SJCRH30 (cell line): ENCODE data around the gene HOXA13. TPM values are rescaled to one million over a fixed set of nuclear protein-coding genes. Genes with fewer than 3 reads are reported as not detected.
A peak's percentile ranks its signal among the peaks of the same experiment; 100 is the strongest.

Experiments
- DNase-seq, 2 experiments: peaks; one replicate each; pipeline ENCODE4 v3.0.0-alpha.2; 2015 to 2020
- H3K27ac ChIP-seq: fragments of 250-450 bp; sonication (Bioruptor Pico); 2 replicates; pipeline ENCODE4 v1.5.1; 2020; ENCODE audit warnings: mild to moderate bottlenecking, moderate library complexity
- H3K27me3 ChIP-seq: fragments of 250-450 bp; sonication (Bioruptor Pico); 2 replicates; pipeline ENCODE4 v1.5.1; 2020; ENCODE audit warnings: mild to moderate bottlenecking, moderate library complexity
- H3K36me3 ChIP-seq: fragments of 250-450 bp; sonication (Bioruptor Pico); 2 replicates; pipeline ENCODE4 v1.5.1; 2020; ENCODE audit warnings: mild to moderate bottlenecking, moderate library complexity
- H3K4me1 ChIP-seq: fragments of 250-450 bp; sonication (Bioruptor Pico); 2 replicates; pipeline ENCODE4 v1.5.1; 2020; ENCODE audit warnings: mild to moderate bottlenecking, moderate library complexity
- H3K4me3 ChIP-seq: fragments of 250-450 bp; sonication (Bioruptor Pico); 2 replicates; pipeline ENCODE4 v1.5.1; 2020; ENCODE audit warnings: mild to moderate bottlenecking, moderate library complexity
- H3K9me3 ChIP-seq: fragments of 250-450 bp; sonication (Bioruptor Pico); replicated peaks from 2 replicates; pipeline ENCODE4 v1.5.1; 2020; ENCODE audit warnings: mild to moderate bottlenecking, moderate library complexity
- total RNA-seq: library from RNA; depleted of rRNA; stranded (reverse); fragments of >200 nt; shearing (Covaris generic); gene quantifications from 2 replicates; pipeline ENCODE4 v1.2.3, GENCODE V29; 2014

Gene HOXA13
- total RNA-seq, 1 experiment from 2014 or later = 1.7 TPM

DNA sequence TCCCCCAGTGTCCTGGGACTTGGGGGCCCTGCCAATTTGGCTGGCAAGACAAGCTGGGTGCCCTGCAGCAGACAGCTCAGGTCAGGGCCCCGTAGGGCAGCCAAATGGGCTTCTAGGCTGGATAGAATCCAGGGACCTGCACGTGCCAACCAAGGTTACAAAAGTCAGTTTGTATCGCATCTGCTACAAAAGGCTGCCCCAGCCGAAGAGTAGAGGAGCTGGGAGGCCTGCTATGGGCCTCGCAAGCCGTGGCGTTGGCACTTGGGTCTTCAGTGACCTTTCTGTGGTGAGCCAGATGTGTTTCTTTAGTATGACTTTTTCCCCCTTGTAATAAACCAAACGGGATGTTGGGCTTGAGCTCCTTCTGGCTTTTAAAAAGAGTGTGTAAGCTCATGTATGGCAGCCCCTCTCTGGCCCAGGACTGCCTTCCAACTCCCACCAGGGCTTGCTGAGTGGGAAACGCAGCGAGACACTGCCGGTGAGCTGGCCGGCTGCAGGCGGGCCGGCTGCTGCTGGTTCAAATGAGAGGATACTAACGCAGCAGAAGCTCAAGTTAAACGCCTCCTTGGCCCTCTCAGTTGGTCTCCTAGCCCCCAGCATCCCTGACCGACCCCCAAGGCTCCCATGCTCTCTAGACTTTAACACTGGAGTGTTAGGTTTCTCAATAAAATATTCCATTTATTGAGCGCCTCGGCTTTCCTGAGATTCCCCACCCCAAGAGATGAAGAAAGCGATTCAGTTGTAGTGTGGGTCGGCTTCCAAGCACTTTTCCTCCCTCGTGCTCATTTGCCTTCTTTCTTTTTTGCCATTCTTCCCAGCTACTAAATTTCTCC is 22.7 kb downstream of the HOXA13 start:
- Histone ChIP-seq H3K36me3 (no peaks in the 10 kb centered on the region), H3K27ac (no peak overlapping the region), H3K4me3 (no peak overlapping the region), H3K27me3 (0 out of 2 replicates have a peak, but pooled peaks cover 5% of the 10 kb centered on the region), H3K9me3 (no peaks in the 10 kb centered on the region), H3K4me1 (peaks cover 2% of the 10 kb centered on the region)
- no peak for DNase-seq

DNA sequence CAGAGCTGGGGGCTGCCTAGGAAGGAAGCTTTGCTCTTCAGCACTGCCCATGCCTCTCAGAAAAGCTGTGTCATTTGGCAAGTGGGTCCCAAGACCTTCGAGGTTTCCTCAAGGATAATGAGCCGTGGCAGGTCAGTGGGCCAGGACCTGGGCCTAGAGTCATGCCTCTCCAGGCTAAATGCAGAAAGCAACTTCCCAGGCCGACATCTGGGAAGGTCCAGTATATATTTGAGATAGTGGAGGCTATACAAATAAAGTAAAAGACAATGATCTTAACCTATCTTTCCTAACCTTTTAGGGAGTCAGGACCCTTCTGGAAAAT is 23.4 kb downstream of the HOXA13 start:
- Histone ChIP-seq H3K4me3 (no peak overlapping the region), H3K27ac (no peak overlapping the region), H3K4me1 (peaks cover 7% of the 10 kb centered on the region), H3K9me3 (no peaks in the 10 kb centered on the region), H3K36me3 (no peaks in the 10 kb centered on the region; the same call in 1 of the 2 replicates), H3K27me3 (0 out of 2 replicates have a peak, but pooled peaks cover 5% of the 10 kb centered on the region)
- DNase-seq = no peak

DNA sequence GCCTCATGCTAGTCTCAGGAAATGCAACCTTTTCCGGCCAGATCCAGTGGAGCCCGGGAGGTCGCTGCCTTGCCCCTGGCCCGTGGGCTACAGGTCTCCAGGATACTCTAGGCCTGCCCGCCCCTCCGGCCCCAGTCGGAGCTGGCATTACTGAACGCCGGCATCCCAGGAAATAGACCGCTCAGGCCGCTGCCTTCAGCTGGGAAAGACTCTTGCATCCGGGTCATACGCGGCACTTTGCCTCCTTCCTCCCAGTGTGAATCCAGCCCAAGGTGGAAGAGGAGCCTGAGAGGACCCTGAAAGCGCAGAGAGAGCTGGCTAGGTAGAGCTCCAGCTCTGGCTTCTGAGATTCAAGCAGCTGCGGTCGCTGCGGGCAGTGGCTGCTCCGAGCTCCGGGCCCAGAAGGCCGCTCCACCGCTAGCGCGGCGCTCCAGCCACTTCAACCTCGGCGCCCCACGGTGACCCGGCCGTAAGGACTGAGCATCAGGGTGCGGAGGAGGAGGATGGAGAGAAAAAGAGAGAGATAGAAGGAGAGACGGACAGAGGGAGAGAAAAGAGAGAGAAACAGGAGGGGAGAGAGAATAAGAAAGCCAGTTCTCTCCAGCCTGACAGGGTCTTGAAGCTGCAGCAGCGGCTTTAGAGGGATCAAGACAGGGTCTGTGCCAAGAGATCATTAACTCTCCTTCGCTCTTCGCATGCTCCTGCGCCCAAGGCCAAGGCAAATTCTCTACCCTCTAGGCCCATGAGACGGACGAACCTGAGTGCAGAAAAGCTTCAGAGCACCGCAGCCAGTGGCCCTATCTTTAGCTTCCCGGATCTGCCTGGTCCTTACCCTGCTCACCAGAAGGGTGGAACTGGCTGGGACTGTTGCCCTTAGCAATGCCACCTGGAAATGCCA is 24.0 kb downstream of the HOXA13 start:
- H3K9me3 ChIP-seq = no peaks in the 10 kb centered on the region
- peaks cover 5% of the 10 kb centered on the region; the same call in 1 of the 2 replicates for H3K36me3 ChIP-seq
- DNase-seq = no peak
- H3K4me1 ChIP-seq = peaks cover 8% of the 10 kb centered on the region
- no peak overlapping the region for H3K4me3 ChIP-seq
- H3K27me3 ChIP-seq = 0 out of 2 replicates have a peak, but pooled peaks cover 5% of the 10 kb centered on the region
- H3K27ac ChIP-seq = no peak overlapping the region

DNA sequence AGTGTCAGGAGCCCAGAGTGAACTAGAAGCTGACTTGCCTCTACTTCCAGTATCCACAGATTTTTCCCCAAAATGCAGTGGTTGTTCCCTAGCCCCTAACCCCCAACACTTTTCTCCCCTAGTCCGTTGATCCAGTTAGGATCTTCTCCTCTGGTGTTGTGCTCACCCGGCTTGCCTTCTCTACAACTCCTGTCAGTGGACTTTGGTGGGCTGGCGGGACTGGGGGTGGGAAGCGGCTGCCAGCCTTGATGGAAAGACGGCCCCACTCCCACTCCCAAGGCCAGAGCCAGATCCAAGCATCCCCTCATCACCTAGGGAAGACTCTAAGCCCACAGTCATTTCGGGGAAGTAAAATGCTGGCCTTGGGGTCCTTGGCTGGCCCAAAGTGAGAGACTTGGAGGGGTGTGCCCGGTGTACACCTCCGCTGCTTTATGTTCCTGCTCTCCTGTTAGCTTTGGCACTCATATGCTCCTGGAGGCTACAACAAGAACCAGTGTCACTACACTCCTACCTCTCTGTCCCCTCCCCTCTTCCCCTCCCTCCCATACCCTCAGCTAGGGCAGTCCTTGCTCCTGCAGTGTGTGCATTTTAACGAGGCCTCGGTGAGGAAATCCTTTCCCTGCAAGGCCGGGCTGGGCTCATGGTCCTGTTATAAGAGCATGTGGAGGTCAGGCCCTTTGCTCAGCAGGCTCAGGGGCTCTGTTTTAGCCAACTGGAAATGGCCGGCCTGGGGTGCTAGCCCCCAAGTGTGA is 24.8 kb downstream of the HOXA13 start:
- DNase-seq = no peak
- Histone ChIP-seq H3K27me3 (0 out of 2 replicates have a peak, but pooled peaks cover 5% of the 10 kb centered on the region), H3K4me3 (no peak overlapping the region), H3K27ac (no peak overlapping the region), H3K9me3 (no peaks in the 10 kb centered on the region), H3K36me3 (peaks cover 5% of the 10 kb centered on the region; the same call in 1 of the 2 replicates), H3K4me1 (peaks cover 8% of the 10 kb centered on the region)

DNA sequence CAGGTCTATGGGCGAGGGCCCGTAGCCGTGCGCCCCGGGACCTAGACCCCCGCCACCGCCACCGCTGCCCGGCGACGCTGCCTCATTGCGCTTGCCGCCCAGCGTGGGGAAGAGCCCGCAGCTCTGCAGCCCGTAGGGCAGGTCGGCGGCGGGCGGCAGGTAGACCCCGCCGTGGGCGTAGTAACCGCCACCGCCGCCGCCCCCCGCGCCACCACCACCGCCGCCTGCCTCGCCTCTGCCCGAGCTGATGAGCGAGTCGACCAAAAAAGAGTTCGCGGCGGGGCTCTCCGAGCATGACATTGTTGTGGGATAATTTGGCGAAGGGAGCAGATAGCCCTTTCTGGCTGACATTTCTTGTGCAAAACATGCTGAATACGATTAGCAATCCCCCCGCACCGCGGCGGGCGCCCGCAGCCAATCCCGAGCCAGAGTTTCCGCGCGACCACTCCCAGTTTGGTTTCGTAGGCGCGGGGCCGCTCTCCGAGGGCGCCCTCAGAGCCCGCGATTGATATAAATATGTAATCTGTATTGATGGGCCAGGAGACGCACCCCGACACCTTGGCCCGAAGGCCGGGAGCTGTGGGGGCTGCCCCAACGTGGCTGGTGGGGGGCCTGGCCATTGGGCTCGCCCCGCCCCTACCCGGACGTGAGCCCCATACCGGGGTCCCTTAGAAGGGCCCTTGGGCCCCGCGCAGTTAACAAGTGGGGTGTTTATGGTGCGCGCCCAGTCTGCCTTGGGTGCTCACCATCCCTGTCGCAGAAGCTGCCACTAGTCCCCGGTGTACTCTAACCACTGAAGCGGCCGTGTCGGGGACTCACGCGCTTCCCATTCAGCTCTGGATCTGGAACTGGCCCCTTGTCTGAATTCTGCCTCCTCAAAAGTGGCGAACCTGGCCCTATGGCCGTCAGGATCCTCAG is 25.7 kb downstream of the HOXA13 start, which contains the start of gene HOXA10:
HOXA10 (minus strand) TSS at position 365 of the 918 bp plus-strand sequence; CDS start at position 351, 14 bp downstream.
- Histone ChIP-seq H3K27ac (peak within 1 kb of the TSS; percentile 82), H3K4me3 (peak within 1 kb of the TSS; percentile 84), H3K4me1 (peaks cover 8% of the 10 kb centered on the region), H3K36me3 (peaks cover 5% of the 10 kb centered on the region; the same call in 1 of the 2 replicates), H3K27me3 (0 out of 2 replicates have a peak, but pooled peaks cover 5% of the 10 kb centered on the region), H3K9me3 (no peaks in the 10 kb centered on the region)
- DNase-seq = peak in 1 of 2 experiments; percentile 40

DNA sequence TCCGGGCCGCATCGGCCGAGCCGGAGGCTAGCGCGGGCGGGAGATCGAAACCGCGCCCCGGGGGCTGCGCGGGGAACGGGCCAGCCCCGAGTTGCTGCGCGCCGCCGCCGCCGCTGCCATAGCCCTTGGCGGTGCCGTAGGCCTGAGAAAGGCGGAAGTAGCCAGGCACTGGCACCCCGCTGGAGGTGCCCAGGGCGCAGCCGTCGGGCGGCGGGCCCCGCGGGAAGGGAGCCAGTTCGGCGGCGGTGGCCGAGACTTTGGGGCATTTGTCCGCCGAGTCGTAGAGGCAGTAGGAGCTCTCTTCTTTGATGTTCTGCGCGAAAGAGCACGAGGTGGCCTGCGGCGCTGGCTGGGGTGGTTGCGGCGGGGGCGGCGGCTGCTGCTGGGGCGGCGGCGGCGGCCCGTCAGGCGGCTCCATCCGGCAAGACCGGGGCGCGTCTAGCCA is 26.4 kb downstream of the HOXA13 start:
- peak in 1 of 2 experiments; percentile 46 for DNase-seq
- Histone ChIP-seq H3K27ac (peak overlapping the region; percentile 82), H3K4me3 (peak overlapping the region; percentile 84), H3K4me1 (peaks cover 8% of the 10 kb centered on the region), H3K36me3 (peaks cover 5% of the 10 kb centered on the region; the same call in 1 of the 2 replicates), H3K27me3 (0 out of 2 replicates have a peak, but pooled peaks cover 5% of the 10 kb centered on the region), H3K9me3 (no peaks in the 10 kb centered on the region)

DNA sequence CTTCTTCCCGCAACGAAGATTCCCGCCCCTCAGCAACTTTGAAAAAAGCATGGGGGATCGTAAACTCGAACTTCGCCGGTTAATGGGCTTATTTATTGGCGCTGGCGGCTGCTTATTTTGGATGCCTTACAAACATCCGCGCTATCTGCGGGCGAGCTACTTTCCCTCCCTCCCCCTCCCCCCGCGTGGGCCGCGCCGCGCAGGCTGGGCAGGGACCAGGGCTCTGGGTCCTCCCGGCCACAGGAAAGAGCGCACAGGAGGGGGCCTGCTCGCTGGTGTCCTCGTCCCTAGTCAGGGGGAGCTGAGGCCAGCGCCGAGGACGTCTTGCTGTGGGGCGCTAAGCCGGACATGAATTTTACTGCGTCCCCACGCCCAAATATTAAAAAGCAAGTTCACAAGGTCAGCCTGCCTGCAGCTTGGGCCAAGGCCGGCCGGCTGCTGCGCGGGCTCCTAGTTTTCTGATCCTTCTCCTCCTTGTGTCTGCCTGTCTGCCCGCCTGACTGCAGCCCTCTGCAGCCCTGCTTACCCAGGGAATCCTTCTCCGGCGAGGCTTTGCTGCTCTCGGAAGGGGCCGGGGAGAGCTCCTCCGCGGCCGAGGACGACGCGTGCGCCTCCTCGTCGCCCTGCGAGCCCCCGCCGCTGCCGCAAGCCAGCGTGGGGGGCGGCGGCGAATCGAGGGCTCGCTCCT is 26.9 kb downstream of the HOXA13 start:
- Histone ChIP-seq H3K27ac (peak overlapping the region; percentile 82), H3K9me3 (no peaks in the 10 kb centered on the region), H3K4me3 (peak overlapping the region; percentile 84), H3K4me1 (peaks cover 8% of the 10 kb centered on the region), H3K36me3 (peaks cover 5% of the 10 kb centered on the region; the same call in 1 of the 2 replicates), H3K27me3 (0 out of 2 replicates have a peak, but pooled peaks cover 5% of the 10 kb centered on the region)
- peak; percentile 70 to 73 for DNase-seq

DNA sequence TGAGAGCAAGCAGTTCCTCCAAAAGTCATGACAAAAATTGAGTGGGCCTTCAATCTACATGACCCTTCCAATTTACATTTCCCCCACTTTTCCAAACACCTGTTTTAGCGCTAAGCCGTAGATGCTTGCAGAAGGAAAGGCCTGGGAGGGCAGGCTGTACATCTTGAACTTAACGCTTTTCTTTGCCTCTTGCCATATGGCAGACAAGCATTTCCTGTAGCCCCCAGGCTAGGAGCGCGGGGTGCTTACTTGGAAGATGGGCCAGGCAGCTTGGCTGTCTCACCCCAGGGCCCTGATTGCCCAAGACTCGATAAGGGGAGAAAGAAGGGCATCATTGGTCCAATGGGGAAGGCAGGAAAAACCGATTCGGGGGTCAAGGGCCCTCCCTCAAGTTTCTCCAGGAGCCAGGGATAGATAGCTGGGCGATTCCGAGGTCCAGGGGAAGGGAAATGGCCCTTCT is 27.5 kb downstream of the HOXA13 start:
- no peaks in the 10 kb centered on the region for H3K9me3 ChIP-seq
- DNase-seq = peak; percentile 30 to 39
- H3K27me3 ChIP-seq = no peaks in the 10 kb centered on the region
- H3K36me3 ChIP-seq = peaks cover 5% of the 10 kb centered on the region; the same call in 1 of the 2 replicates
- H3K27ac ChIP-seq = peak overlapping the region; percentile 82
- H3K4me1 ChIP-seq = peaks cover 8% of the 10 kb centered on the region
- H3K4me3 ChIP-seq = peak overlapping the region; percentile 84

DNA sequence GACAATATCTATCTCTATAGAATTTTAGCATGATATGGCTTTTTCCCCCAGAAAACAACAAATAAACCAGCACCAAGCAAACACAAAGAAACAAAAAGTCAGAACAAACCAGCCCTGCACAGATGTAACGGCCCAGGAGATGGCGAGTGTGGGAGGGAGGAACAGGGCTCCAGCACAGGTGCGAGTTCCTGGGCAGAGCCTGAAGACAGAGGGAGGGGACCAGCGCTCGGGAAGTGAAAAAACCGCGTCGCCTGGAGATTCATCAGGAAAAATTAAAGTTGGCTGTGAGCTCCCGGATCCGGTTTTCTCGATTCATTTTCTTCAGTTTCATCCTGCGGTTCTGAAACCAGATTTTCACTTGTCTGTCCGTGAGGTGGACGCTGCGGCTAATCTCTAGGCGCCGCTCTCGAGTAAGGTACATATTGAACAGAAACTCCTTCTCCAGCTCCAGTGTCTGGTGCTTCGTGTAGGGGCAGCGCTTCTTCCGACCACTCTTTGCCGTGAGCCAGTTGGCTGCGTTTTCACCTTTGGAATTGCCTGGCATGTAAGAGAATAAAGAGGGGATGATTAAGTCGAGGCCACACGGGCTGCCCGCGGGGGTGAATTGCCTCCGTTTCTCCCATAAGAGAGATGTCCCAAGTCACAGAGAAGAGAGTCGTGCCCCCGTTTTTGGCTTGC is 28.1 kb downstream of the HOXA13 start:
- Histone ChIP-seq H3K36me3 (peaks cover 5% of the 10 kb centered on the region; the same call in 1 of the 2 replicates), H3K4me1 (peaks cover 8% of the 10 kb centered on the region), H3K27ac (no peak overlapping the region), H3K9me3 (no peaks in the 10 kb centered on the region), H3K27me3 (no peaks in the 10 kb centered on the region), H3K4me3 (peak overlapping the region; percentile 84)
- no peak for DNase-seq

DNA sequence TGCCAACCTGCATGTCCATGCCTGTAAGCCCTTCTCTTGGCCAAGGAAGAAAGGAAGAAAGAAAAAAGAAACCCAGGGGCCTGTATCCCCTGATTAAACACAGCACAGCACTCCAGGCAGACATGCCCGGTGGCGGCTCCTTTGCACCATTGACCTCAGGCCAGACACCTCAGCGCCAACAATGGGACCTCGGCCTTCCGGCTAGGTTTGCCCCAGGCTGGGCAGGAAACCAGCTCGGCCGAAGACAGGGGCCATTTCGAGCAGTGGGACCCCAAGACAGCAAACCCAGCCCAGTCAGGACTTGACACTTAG is 28.6 kb downstream of the HOXA13 start:
- no peak for DNase-seq
- Histone ChIP-seq H3K4me1 (peaks cover 8% of the 10 kb centered on the region), H3K36me3 (peaks cover 5% of the 10 kb centered on the region; the same call in 1 of the 2 replicates), H3K27ac (no peak overlapping the region), H3K4me3 (no peak overlapping the region), H3K27me3 (no peaks in the 10 kb centered on the region), H3K9me3 (no peaks in the 10 kb centered on the region)

DNA sequence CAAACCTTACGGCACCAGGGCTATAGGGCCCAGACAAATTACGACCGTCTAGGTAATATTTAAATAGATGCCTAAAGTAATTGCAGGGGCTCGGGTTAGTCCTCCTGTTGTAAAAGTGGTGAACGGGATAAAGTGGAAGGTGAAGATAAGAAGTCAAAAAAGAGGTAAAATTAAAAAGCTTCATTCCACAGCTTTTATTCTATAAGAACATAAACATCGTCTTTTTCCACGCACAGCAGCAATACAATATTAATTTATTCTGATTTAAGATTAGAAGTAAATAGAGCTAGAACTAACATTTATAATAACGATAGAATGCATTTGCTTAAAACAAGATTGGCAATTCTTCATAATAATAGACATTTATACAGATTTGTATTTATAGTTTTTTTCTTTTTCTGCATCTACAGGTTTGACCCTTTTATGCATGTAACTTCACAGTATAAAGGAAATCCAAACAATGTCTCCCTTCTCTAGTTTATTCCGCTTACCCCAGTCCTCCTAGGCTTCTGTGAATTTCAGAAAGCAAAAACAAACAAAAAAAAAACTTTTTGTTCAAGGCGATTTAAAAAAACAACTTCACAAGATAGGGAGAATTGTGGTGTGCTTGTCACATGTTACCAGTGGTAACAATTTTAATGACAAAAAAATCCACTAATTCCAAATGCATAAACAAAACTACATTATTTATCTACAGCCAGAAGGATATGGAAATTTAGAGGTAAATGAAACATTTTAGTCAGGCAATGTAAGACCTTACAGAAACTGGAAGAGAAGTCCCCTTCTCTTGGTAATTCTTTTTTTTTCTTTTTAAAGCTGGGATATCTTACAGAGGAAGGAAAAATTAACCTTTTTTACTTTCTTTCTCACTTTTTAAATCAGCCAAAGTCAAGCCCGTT is 29.2 kb downstream of the HOXA13 start:
- Histone ChIP-seq H3K4me1 (peaks cover 8% of the 10 kb centered on the region), H3K27ac (no peak overlapping the region), H3K27me3 (no peaks in the 10 kb centered on the region), H3K4me3 (no peak overlapping the region), H3K9me3 (no peaks in the 10 kb centered on the region), H3K36me3 (peaks cover 5% of the 10 kb centered on the region; the same call in 1 of the 2 replicates)
- DNase-seq = no peak
